ENCODE data around the gene ASAH2. TPM values are rescaled to one million over a fixed set of nuclear protein-coding genes. Genes with fewer than 3 reads are reported as not detected.

The ASAH2 gene
- total RNA-seq, 4 donors from 2014 or later: under 0.01 to 1.5 (median 0.66) TPM; not detected in 1

- no peak overlapping the region for H3K4me3 ChIP-seq
- DNase-seq (ENCODE audit: low spot score in 2 of 2): no peak
- H3K27ac ChIP-seq: no peak overlapping the region
- no peak for TF ChIP-seq CTCF (IDR thresholded peaks at IDR 0.05)
- no peak for TF ChIP-seq POLR2A (IDR thresholded peaks at IDR 0.05)
- no peak for TF ChIP-seq EP300 (IDR thresholded peaks at IDR 0.05)
- peaks cover 0 to 5% (median 0%) of the 10 kb centered on the region in 4 donors for H3K9me3 ChIP-seq
- no peaks in the 10 kb centered on the region for H3K36me3 ChIP-seq
- WGBS, 2 donors: 66 to 75% methylated on average over 3 of the region's 3 CpGs
- no peaks in the 10 kb centered on the region for H3K27me3 ChIP-seq
- H3K4me1 ChIP-seq: peaks cover 0 to 9% (median 0%) of the 10 kb centered on the region in 4 donors
Observed at GRCh38 chr10:50216894-50217293, 34.4 kb downstream of the ASAH2 start.

DNA sequence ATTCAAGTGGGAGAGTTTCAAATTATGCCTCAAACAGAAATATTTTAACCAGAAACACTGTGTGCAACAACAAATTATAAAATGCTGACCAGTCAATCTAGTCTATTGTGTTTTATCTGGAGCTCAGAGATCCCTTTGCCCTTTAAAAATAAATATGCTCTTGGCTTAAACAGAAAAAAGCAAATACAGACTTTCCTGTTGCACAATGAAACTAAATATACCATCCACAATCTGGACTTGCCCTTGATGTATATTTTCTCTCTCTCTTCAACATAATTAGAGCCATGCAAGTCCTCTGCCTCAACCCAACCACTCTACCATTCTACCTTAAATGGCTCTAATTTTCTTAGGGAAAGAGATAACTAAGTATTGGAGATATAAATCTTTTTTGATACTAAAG is 34.9 kb downstream of the ASAH2 start:
- no peak overlapping the region for H3K27ac ChIP-seq
- DNase-seq (ENCODE audit: low spot score in 2 of 2): no peak
- H3K4me1 ChIP-seq: peaks cover 0 to 9% (median 0%) of the 10 kb centered on the region in 4 donors
- no peak overlapping the region for H3K4me3 ChIP-seq
- TF ChIP-seq POLR2A (IDR thresholded peaks at IDR 0.05) (no peak), EP300 (IDR thresholded peaks at IDR 0.05) (no peak), CTCF (IDR thresholded peaks at IDR 0.05) (no peak)
- no peaks in the 10 kb centered on the region for H3K27me3 ChIP-seq
- peaks cover 0 to 5% (median 0%) of the 10 kb centered on the region in 4 donors for H3K9me3 ChIP-seq
- no peaks in the 10 kb centered on the region for H3K36me3 ChIP-seq

DNA sequence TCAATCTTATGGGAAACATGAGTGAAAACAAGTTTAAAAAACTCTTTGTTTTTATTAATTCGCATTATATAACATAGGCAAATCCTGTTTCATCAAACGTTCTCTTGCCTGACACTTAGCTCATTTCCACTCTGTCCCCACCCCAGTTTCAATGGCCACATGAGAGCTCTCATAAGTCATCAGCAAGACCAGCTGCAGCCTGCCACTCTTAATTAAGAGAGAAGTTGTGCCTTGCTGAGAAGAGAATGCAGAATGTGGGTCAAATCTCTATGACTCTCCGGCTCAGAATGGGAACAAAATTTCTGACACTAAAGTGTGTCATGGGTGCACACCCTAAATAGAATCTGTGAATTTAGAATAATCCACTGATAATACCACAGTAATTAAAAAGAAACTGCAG is 39.6 kb downstream of the ASAH2 start:
- 74 to 76% methylated on average over 3 of the region's 3 CpGs for WGBS, 2 donors
- no peak overlapping the region for H3K27ac ChIP-seq
- no peak for TF ChIP-seq EP300 (IDR thresholded peaks at IDR 0.05)
- TF ChIP-seq CTCF (IDR thresholded peaks at IDR 0.05): no peak
- no peak for TF ChIP-seq POLR2A (IDR thresholded peaks at IDR 0.05)

GRCh38 chr10:50210876-50211275 is 40.4 kb downstream of the ASAH2 start:
- H3K4me3 ChIP-seq: no peak overlapping the region
- H3K36me3 ChIP-seq: no peaks in the 10 kb centered on the region
- TF ChIP-seq CTCF (IDR thresholded peaks at IDR 0.05) (no peak), EP300 (IDR thresholded peaks at IDR 0.05) (no peak), POLR2A (IDR thresholded peaks at IDR 0.05) (no peak)
- no peak for DNase-seq (ENCODE audit: low spot score in 2 of 2)
- H3K27me3 ChIP-seq: no peaks in the 10 kb centered on the region
- H3K4me1 ChIP-seq: no peaks in the 10 kb centered on the region
- peaks cover 0 to 5% (median 0%) of the 10 kb centered on the region in 4 donors for H3K9me3 ChIP-seq
- H3K27ac ChIP-seq: no peak overlapping the region

More for the DNA sequence above, 39.6 kb downstream of the ASAH2 start:
- Histone ChIP-seq H3K27me3 (no peaks in the 10 kb centered on the region), H3K36me3 (no peaks in the 10 kb centered on the region), H3K4me1 (peaks cover 0 to 6% (median 0%) of the 10 kb centered on the region in 4 donors), H3K4me3 (no peak overlapping the region), H3K9me3 (peaks cover 0 to 5% (median 0%) of the 10 kb centered on the region in 4 donors)
- no peak for DNase-seq (ENCODE audit: low spot score in 2 of 2)

Other genes starting within 250 kb of the ASAH2 start
- gene WASHC2A, start 183.6 kb downstream of the ASAH2 start, total RNA-seq: 10 to 100 TPM; 25.7 to 41.7 (median 37.8) TPM